Stomach (tissue), 4 donors: ENCODE measurements around the gene LOC101059915.
"Not testable (repeated sequence)": the region's sequence is repeated elsewhere in the genome, so short reads cannot be mapped to it uniquely, and the experiment has no call there.

Experiments
- CTCF ChIP-seq, 7 experiments: fragments of 450-650 bp in 4 of 7; fragments of 200-600 bp in 3 of 7; sonication (generic) in 3 of 7; IDR thresholded peaks; one replicate each; pipeline ENCODE4 v1.5.1; 2016 to 2019; ENCODE audit warnings: antibody characterized with exemption in 7 of 7, control low read depth in 2 of 7, mild to moderate bottlenecking in 1 of 7
- POLR2A ChIP-seq, 4 donors: fragments of 450-650 bp; IDR thresholded peaks; one replicate each; pipeline ENCODE4 v1.6.1; 2016; ENCODE audit warnings: antibody characterized with exemption in 4 of 4, control low read depth in 2 of 4, mild to moderate bottlenecking in 1 of 4, moderate library complexity in 1 of 4

GRCh38 chrX:71715551-71715950 lies 48.2 kb downstream of the LOC101059915 start:
- TF ChIP-seq POLR2A, CTCF (IDR thresholded peaks at IDR 0.05): not testable (repeated sequence)
